DMS114 treated with DMSO at 0.1 percent for 48 hours (cell line): ENCODE data around the gene USP6NL.
"Not testable (repeated sequence)": the region's sequence is repeated elsewhere in the genome, so short reads cannot be mapped to it uniquely, and the experiment has no call there.

Experiments
- DNase-seq: peaks from one replicate; lab custom pipeline; 2025; ENCODE audit not compliant: unreplicated experiment; lab: John Stamatoyannopoulos, UW

USP6NL gene

GRCh38 chr10:11448545-11449244 lies 162.8 kb downstream of the USP6NL start:
- no peak for DNase-seq

GRCh38 chr10:11448190-11448544 lies 163.3 kb downstream of the USP6NL start:
- DNase-seq: no peak

- no peak for DNase-seq
Observed at GRCh38 chr10:11447586-11447985, 163.9 kb downstream of the USP6NL start.

GRCh38 chr10:11446864-11447263 lies 164.6 kb downstream of the USP6NL start:
- DNase-seq: no peak

- no peak for DNase-seq
Observed at GRCh38 chr10:11446133-11446532, 165.3 kb downstream of the USP6NL start.

- DNase-seq: no peak
Observed at GRCh38 chr10:11444531-11445228, 166.8 kb downstream of the USP6NL start.

GRCh38 chr10:11444155-11444530 lies 167.3 kb downstream of the USP6NL start:
- no peak for DNase-seq

GRCh38 chr10:11443468-11444154 lies 167.8 kb downstream of the USP6NL start:
- no peak for DNase-seq

- DNase-seq: no peak
Observed at GRCh38 chr10:11442001-11442773, 169.3 kb downstream of the USP6NL start.

GRCh38 chr10:11441151-11441535 lies 170.3 kb downstream of the USP6NL start:
- no peak for DNase-seq

GRCh38 chr10:11440250-11441150 lies 170.9 kb downstream of the USP6NL start:
- no peak for DNase-seq

- DNase-seq: no peak
Observed at GRCh38 chr10:11439523-11440053, 171.9 kb downstream of the USP6NL start.

GRCh38 chr10:11437391-11438142 lies 173.9 kb downstream of the USP6NL start:
- DNase-seq: no peak

GRCh38 chr10:11436445-11436844 lies 175.0 kb downstream of the USP6NL start:
- not testable (repeated sequence) for DNase-seq

- no peak for DNase-seq
Observed at GRCh38 chr10:11435581-11435981, 175.9 kb downstream of the USP6NL start.

GRCh38 chr10:11434324-11434723 lies 177.1 kb downstream of the USP6NL start:
- no peak for DNase-seq

GRCh38 chr10:11433657-11434056 lies 177.8 kb downstream of the USP6NL start:
- no peak for DNase-seq

- DNase-seq: no peak
Observed at GRCh38 chr10:11431216-11431555, 180.3 kb downstream of the USP6NL start.

GRCh38 chr10:11430421-11431215 lies 180.8 kb downstream of the USP6NL start:
- DNase-seq: no peak
